Fibroblast of pulmonary artery (primary cell): ENCODE data around the gene CEP85.

Experiments
- DNase-seq: peaks from one replicate; pipeline ENCODE4 v3.0.0-alpha.2; 2010; ENCODE audit warnings: low read depth
- H3K4me3 ChIP-seq: replicated peaks from 2 replicates; pipeline ENCODE4 v1.5.1; 2011; ENCODE audit warnings: low read depth, mild to moderate bottlenecking, control low read depth, low read length, moderate library complexity
- CTCF ChIP-seq: IDR thresholded peaks from 2 replicates; pipeline ENCODE4 v1.5.1; 2011; ENCODE audit warnings: mild to moderate bottlenecking, control low read depth, low read length, inconsistent platforms; ENCODE audit errors: missing control alignments

Gene CEP85

GRCh38 chr1:26190373-26190987 lies 43.5 kb upstream of the CEP85 start, which contains the start of gene CATSPER4:
Gene CATSPER4, plus strand, starts transcription at chr1:26190602. Its CDS starts 26 bp downstream, at chr1:26190628.
- peak; percentile 33 for DNase-seq
- TF ChIP-seq CTCF = peak; percentile 6
- no peak within 1 kb of the TSS for H3K4me3 ChIP-seq

GRCh38 chr1:26191739-26192138 lies 42.3 kb upstream of the CEP85 start:
- no peak for TF ChIP-seq CTCF
- H3K4me3 ChIP-seq = no peak overlapping the region
- DNase-seq = no peak

GRCh38 chr1:26195805-26196204 lies 38.2 kb upstream of the CEP85 start:
- H3K4me3 ChIP-seq = no peak overlapping the region
- no peak for DNase-seq
- no peak for TF ChIP-seq CTCF

- no peak for TF ChIP-seq CTCF
- H3K4me3 ChIP-seq = no peak overlapping the region
- DNase-seq = no peak
These were observed 36.7 kb upstream of the CEP85 start for GRCh38 chr1:26197301-26197700.

GRCh38 chr1:26197813-26198212 lies 36.2 kb upstream of the CEP85 start:
- TF ChIP-seq CTCF = no peak
- H3K4me3 ChIP-seq = no peak overlapping the region
- DNase-seq = no peak

GRCh38 chr1:26200413-26200812 lies 33.6 kb upstream of the CEP85 start:
- no peak overlapping the region for H3K4me3 ChIP-seq
- no peak for TF ChIP-seq CTCF

GRCh38 chr1:26203642-26204318 lies 30.2 kb upstream of the CEP85 start:
- H3K4me3 ChIP-seq = no peak overlapping the region
- DNase-seq = no peak
- TF ChIP-seq CTCF = no peak

More at GRCh38 chr1:26200413-26200812, 33.6 kb upstream of the CEP85 start:
- no peak for DNase-seq
